ENCODE measurements around the gene MROH8. TPM values are rescaled to one million over a fixed set of nuclear protein-coding genes. Genes with fewer than 3 reads are reported as not detected.

The MROH8 gene
- total and polyA plus RNA-seq, 2 experiments from 2014 or later, result 0.63 to 0.68 TPM

- ATAC-seq (no peak), DNase-seq (ENCODE audit: low spot score) (no peak)
- Mint-ChIP-seq H3K9me3 (peaks cover 9% of the 10 kb centered on the region), H3K27me3 (ENCODE audit: insufficient read depth, low read depth, poor library complexity) (peaks cover 2% of the 10 kb centered on the region), H3K27ac (no peak overlapping the region), H3K4me3 (no peak overlapping the region), H3K36me3 (ENCODE audit: low read depth) (peaks cover 47% of the 10 kb centered on the region), H3K4me1 (no peaks in the 10 kb centered on the region)
- H3K79me2 ChIP-seq (replicated peaks; ENCODE audit: insufficient read depth), result peaks cover 3% of the 10 kb centered on the region; the same call in 1 of the 2 replicates
- H3K27me3 ChIP-seq (ENCODE audit: insufficient read depth), result no peaks in the 10 kb centered on the region
- H3F3A ChIP-seq (replicated peaks; ENCODE audit: low read depth), result no peaks in the 10 kb centered on the region
- no peak overlapping the region for H3K27ac ChIP-seq (ENCODE audit: low read depth)
- no peak overlapping the region for H3K4me3 ChIP-seq
- 0 out of 2 replicates have a peak, but pooled peaks cover 4% of the 10 kb centered on the region for H4K20me1 ChIP-seq (replicated peaks; ENCODE audit: insufficient read depth)
- no peak overlapping the region for H2AFZ ChIP-seq
- H3K4me2 ChIP-seq, result no peak overlapping the region
- peaks cover 2% of the 10 kb centered on the region for H3K36me3 ChIP-seq (ENCODE audit: insufficient read depth)
- no peak for TF ChIP-seq ZNF462 (CRISPR knock-in tag; IDR thresholded peaks at IDR 0.05)
- H3K9me2 ChIP-seq (ENCODE audit: insufficient read depth), result no peaks in the 10 kb centered on the region
- H3K4me1 ChIP-seq (ENCODE audit: insufficient read depth), result no peaks in the 10 kb centered on the region
Observed at GRCh38 chr20:37075932-37076685, 103.2 kb downstream of the MROH8 start.

- DNase-seq (ENCODE audit: low spot score), result no peak
- Mint-ChIP-seq H3K27ac (no peak overlapping the region), H3K36me3 (ENCODE audit: low read depth) (peaks cover 58% of the 10 kb centered on the region), H3K27me3 (ENCODE audit: insufficient read depth, low read depth, poor library complexity) (peaks cover 2% of the 10 kb centered on the region), H3K4me3 (no peak overlapping the region), H3K9me3 (peaks cover 12% of the 10 kb centered on the region), H3K4me1 (no peaks in the 10 kb centered on the region)
- Histone ChIP-seq H3K9me2 (ENCODE audit: insufficient read depth) (no peaks in the 10 kb centered on the region), H2AFZ (no peak overlapping the region), H3K36me3 (ENCODE audit: insufficient read depth) (no peaks in the 10 kb centered on the region; the same call in 1 of the 2 replicates), H4K20me1 (replicated peaks; ENCODE audit: insufficient read depth) (0 out of 2 replicates have a peak, but pooled peaks cover 4% of the 10 kb centered on the region), H3K27ac (ENCODE audit: low read depth) (no peak overlapping the region), H3K4me1 (ENCODE audit: insufficient read depth) (no peaks in the 10 kb centered on the region), H3K4me3 (no peak overlapping the region), H3K79me2 (replicated peaks; ENCODE audit: insufficient read depth) (peaks cover 3% of the 10 kb centered on the region; the same call in 1 of the 2 replicates), H3K27me3 (ENCODE audit: insufficient read depth) (no peaks in the 10 kb centered on the region), H3F3A (replicated peaks; ENCODE audit: low read depth) (no peaks in the 10 kb centered on the region), H3K4me2 (no peak overlapping the region)
- no peak for ATAC-seq
- TF ChIP-seq EZH2 (IDR thresholded peaks at IDR 0.05; ENCODE audit: low read depth, unreplicated experiment) (no peak), NANOG (IDR thresholded peaks at IDR 0.05; ENCODE audit: borderline replicate concordance) (no peak), ETS1 (IDR thresholded peaks at IDR 0.05) (no peak), CREB1 (CRISPR knock-in tag; IDR thresholded peaks at IDR 0.05; ENCODE audit: low read depth) (no peak)
Observed at GRCh38 chr20:37072293-37073196, 106.8 kb downstream of the MROH8 start.
